LHCN-M2 (cell line): ENCODE results near the gene NCR1. TPM values are rescaled to one million over a fixed set of nuclear protein-coding genes. Genes with fewer than 3 reads are reported as not detected.
"Not testable (repeated sequence)": the region's sequence is repeated elsewhere in the genome, so short reads cannot be mapped to it uniquely, and the experiment has no call there.

Experiments used
- DNase-seq: peaks from one replicate; pipeline ENCODE4 v3.0.0-alpha.2; 2012; ENCODE audit warnings: low read depth
- total RNA-seq: library from RNA; depleted of rRNA; stranded (reverse); fragments of >200 nt; gene quantifications from 2 replicates; pipeline ENCODE4 v1.2.3, GENCODE V29; 2014

Gene NCR1
- total RNA-seq, 1 experiment from 2014 or later: not detected

DNA sequence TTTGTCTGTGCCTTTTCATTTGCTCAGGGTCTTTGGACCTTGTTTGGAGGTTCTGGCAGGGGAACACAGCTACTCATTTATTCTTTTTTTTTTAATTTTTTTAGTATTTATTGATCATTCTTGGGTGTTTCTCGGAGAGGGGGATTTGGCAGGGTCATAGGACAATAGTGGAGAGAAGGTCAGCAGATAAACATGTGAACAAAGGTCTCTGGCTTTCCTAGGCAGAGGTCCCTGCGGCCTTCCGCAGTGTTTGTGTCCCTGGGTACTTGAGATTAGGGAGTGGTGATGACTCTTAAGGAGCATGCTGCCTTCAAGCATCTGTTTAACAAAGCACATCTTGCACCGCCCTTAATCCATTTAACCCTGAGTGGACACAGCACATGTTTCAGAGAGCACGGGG is 2.0 kb downstream of the NCR1 start:
- not testable (repeated sequence) for DNase-seq

DNA sequence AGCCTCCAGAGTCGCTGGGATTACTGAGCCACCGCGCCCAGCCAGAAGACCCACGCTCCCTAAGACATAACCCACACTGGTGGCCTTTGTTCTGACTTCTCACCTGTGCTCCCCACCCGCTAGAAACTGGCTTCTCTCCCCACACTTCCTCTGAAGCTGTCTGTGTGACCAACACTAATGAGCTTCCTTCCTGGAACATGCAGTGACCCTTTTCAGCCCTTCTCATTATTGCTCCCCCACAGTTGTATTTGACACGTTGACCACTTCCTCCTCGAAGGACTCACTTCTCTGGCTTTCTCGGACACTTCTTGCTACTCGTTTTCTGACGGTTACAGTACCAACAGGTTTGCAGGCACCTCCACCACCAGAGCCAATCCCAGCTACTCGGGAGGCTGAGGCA is 10.9 kb downstream of the NCR1 start:
- DNase-seq: no peak

DNA sequence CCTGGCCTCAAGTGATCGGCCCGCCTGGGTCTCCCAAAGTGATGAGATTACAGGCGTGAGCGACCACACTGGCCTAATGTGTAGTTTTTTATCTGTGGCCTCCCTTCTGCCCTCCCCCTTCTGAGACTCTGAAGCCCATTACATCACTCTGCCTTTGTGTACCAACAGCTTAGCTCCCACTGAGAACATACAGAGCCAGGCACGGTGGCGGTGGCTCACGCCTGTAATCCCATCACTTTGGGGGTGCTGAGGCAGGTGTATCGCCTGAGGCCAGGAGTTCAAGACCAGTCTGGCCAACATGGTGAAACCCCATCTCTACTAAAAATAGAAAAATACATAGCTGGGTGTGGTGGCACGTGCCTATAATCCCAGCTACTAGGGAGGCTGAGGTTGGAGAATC is 12.6 kb downstream of the NCR1 start:
- no peak for DNase-seq

DNA sequence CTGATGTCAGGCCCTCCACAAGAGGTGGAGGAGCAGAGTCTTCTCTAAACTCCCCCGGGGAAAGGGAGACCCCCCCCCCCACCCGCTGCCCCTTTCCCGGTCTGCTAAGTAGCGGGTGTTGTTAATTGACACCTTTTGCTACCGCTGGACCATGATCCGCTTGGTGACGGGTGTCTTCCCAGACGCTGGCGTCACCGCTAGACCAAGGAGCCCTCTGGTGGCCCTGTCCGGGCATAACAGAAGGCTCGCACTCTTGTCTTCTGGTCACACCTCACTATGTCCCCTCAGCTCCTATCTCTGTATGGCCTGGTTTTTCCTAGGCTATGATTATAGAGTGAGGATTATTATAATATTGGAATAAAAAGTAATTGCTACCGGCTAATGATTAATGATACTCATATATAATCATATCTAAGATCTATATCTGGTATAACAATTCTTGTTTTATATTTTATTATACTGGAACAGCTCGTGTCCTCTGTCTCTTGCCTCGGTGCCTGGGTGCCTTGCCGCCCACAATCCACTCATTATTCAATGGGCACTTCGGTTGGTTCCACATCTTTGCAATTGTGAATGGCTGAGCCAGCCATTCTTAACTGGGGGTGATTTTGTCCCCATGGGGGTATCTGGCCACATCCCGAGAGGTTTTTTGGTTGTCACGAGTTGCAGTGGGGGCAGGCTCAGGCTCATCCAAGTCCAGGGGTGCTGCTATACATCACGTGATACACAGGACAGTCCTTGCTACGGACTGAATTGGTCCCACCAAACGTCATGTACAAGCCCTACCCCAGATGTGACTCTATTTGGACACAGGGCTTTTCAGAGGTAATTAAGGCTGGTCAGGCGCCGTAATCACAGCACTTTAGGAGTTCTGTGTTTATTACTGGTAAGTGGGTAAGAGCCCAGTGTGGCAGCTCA is 14.0 kb downstream of the NCR1 start:
- not testable (repeated sequence) for DNase-seq

DNA sequence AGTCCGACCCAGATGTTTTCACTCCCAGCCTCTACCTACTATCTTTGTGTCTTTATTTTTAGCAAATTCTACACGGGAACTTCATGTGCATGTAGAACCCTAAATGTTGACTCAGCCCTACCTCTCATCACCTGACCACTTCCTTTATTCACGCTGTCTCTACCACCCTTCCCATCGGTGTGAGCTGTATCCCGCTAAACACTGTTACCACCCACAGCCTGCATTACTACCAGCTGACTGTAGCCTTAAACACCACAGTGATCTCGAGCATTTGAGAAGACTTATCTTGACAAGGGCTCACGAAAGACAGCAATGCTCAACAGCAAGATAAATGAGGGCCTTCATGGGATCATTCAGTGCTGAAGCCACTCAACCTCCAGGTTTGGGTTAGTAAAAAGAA is 15.1 kb downstream of the NCR1 start:
- DNase-seq: no peak

DNA sequence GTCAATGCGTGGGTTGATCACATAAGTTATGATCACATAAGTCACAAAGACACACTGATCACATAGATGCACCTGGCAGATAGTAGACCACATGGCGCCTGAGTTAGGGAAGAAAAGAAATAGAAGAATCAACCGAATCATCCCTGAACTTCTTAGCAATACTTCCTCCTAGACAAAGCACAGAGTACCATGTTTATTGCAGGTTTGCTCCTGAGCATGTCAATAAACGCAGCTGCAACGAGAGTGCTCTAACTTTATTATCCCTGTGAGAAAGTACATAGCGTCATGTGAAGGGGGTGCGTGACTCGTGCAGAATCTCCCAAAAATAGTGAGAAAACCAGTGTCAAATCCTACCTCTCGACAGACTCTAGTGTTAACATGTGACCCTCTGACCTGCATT is 17.3 kb downstream of the NCR1 start:
- no peak for DNase-seq

DNA sequence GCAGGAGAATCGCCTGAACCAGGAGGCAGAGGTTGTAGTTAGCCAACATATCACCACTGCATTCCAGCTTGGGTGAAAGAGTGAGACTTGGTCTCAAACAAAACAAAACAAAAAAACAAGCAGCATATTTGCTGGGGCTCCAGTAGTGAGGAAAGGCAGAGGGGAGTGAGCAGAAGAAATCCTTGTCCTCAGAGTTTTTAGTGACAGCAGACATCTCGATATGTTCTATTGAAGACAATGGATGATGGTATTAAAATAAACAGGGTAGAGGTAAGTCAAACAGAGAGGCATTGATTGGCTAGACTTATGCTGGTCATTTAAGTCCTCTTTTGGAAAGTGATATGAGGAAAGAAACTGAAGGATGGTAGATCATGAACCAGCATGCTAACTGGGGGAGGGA is 22.4 kb downstream of the NCR1 start:
- no peak for DNase-seq

DNA sequence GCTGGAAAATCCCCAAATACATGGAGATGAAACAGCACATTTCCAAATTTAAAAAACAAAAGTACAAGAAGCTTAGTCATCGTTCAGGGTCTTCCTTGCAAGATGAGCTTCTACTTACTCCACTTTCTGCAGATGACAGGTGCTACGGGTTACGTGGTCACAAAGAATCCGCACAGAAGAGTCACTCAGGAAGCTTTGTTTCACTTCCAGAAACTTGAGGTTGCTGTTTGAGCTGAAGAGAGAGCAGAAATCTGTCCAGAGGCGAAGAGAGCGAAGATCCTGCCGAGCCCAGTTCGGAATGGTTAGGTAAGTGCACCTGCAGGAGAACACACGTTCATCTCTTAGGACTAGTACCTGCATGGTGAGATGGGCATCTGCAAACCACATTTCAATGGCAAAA is 32.0 kb downstream of the NCR1 start:
- DNase-seq: no peak

DNA sequence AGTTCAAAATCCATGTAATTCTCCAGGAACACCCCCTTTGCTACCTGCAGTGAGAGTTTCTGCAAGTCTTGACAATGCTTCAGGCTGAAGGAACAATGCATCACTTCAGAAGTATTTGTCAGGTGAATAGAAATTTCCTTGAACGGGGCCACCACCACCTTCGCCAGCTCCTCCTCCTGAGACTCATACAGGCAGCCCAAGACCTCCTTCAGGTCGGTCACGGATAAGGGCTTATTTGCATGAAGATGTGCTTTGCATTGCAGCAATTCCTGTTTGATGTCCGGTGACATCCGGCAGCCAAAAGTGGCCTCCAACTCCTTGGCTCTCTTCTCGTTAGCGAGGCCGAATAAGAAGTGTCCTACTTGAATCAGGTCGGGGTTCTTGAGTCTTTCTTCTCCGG is 33.0 kb downstream of the NCR1 start:
- no peak for DNase-seq

DNA sequence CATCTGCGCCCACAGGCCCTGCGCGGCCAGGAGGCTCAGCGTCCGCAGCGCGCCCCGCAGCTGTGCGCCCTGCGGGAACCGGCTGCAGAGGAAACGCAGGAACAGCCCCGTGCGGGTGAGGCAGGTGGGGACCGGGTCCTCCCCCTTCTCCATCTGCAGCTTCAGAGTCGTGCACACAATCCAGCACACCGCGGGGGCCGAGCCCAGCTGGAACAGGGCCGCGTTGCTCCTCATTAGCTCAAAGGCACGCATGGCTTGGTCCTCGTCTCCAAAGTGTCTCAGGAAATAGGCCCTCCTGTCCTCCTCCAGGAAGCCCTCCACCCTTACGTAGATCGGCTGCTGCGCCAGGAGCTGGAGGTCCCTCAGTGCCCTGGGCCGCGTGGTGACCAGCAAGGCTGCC is 33.6 kb downstream of the NCR1 start:
- not testable (repeated sequence) for DNase-seq

DNA sequence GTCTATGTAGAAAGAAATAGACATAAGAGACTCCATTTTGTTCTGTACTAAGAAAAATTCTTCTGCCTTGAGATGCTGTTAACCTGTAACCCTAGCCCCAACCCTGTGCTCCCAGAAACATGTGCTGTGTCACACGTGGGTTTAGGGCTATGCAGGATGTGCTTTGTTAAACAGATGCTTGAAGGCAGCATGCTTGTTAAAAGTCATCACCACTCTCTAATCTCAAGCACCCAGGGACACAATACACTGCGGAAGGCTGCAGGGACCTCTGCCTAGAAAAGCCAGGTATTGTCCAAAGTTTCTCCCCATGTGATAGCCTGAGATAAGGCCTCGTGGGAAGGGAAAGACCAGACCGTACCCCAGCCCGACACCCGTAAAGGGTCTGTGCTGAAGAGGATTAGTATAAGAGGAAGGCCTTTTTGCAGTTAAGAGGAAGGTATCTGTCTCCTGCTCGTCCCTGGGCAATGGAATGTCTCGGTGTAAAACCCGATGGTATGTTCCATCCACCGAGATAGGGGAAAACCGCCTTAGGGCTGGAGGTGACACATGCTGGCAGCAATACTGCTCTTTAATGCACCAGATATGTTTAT is 37.9 kb downstream of the NCR1 start:
- not testable (repeated sequence) for DNase-seq

DNA sequence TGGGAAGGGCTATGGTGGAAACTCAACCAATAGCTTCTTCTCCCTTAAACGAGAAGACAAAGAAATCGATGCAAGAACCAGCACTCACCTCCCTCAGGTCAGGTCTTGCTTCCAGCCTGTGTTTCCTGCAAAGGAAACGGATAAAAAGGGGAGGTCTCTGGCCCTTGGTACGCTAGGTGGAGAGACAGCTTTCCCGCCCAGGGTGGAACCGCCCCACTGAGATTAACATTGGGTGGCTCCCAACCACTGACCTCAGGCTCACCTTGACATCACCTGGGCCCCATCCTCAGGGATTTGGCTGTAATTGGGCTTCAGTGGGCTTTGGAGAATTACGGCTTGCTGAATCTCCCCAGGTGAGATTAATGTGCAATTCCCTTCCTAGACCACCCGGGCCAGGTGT is 41.4 kb downstream of the NCR1 start, which contains the start of gene NLRP7:
NLRP7 (minus strand) TSS at position 150 of the 400 bp plus-strand sequence.
- DNase-seq: no peak

DNA sequence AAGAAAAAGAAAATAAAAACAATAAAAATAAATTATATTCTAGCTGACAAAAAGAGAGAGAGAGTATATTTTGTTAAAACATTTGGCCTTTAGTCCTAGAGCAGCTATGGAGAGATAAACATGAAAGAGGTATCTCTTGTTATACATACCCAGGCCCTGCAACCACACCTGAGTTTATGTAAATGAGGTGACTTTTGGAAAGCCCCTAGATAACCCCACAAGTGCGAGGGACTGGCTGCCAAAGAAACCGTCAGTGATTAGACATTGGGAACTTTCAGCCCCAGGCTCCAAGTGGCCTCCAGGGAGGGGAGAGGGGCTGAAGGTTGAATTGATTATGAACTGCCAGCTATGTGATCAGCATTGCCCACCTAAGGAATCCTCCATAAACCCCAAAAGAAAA is 43.5 kb downstream of the NCR1 start:
- no peak for DNase-seq

DNA sequence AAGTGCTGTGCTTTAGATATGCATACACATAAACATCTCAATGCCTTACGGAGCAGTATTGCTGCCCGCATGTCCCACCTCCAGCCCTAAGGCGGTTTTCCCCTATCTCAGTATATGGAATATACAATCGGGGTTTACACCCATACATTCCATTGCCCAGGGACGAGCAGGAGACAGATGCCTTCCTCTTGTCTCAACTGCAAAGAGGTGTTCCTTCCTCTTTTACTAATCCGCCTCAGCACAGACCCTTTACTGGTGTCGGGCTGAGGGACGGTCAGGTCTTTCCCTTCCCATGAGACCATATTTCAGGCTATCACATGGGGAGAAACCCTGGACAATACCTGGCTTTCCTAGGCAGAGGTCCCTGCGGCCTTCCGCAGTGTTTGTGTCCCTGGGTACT is 44.6 kb downstream of the NCR1 start:
- not testable (repeated sequence) for DNase-seq

DNA sequence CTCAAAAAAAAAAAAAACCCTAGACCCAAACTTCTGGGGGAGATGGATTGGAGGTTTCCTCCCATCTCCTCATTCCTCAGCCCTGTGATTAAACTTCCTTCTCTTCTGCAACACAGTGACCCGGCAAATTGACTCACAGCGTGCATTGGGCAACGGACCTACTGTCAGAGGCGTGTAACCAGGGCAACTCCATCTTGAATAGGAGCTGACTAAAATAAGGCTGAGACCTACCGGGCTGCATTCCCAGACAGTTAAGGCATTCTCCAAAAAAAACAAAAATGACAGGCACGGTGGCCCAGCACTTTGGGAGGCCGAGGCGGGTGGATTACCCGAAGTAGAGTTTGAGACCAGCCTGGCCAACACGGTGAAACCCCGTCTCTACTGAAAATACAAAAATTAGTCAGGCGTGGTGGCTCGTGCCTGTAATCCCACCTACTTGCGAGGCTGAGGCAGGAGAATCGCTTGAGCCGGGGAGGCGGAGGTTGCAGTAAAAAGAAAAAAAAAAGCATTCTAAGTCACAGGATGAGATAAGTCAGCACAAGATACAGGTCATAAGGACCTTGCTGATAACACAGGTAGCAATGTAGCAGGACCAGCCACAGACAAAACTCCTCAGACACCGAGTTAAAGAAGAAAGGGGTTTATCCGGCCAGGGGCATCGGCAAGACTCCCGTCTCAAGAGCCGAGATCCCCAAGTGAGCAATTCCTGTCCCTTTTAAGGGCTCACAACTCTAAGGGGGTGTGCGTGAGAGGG is 46.8 kb downstream of the NCR1 start:
- DNase-seq: peak; percentile 5

DNA sequence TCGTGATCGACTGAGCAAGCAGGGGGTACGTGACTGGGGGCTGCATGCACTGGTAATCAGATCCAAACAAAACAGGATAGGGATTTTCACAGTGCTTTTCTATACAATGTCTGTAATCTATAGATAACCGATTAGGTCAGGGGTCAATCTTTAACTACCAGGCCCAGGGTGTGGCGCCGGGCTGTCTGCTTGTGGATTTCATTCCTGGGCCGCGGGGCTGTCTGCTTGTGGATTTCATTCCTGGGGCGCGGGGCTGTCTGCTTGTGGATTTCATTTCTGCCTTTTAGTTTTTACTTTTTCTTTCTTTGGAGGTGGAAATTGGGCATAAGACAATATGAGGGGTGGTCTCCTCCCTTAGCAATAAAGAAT is 47.4 kb downstream of the NCR1 start:
- DNase-seq: not testable (repeated sequence)

DNA sequence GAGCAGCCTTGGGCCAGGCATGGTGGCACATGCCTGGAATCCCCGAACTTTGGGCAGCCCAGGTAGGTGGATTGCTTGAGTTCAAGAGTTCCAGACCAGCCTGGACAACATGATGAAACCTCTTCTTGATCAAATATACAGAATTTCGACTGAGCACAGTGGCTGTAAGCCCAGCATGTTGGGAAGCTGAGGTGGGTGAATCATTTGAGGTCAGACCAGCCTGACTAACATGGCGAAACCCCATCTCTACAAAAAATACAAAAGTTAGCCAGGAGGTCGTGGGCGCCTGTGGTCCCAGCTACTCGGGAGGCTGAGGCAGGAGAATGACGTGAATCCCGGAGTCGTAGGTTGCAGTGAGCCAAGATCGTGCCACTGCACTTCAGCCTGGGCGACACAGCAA is 49.4 kb downstream of the NCR1 start:
- DNase-seq: no peak

DNA sequence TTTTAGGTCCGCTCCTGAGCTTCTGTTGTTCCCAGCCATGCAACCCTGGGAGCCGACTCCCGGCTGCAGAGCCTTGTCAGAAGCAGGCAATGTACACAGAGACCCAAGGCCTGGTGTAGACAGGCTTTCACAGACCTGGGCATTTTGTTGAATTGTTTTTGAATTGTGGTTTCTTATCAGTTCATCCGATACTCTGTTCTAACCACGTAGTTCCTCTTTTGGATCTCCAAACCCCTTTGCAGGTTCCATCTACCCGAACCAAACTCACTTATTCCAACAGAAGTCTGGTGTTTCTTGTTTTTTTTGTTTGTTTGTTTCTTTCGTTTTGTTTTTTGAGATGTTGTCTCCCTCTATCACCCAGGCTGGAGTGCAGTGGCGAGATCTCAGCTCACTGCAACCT is 53.9 kb downstream of the NCR1 start:
- DNase-seq: no peak
